EH (cell line): ENCODE data around the gene DONSON.

Source experiments
- DNase-seq: peaks from one replicate; pipeline ENCODE4 v3.0.0-alpha.2; 2015; ENCODE audit warnings: low read depth

Gene DONSON

DNA sequence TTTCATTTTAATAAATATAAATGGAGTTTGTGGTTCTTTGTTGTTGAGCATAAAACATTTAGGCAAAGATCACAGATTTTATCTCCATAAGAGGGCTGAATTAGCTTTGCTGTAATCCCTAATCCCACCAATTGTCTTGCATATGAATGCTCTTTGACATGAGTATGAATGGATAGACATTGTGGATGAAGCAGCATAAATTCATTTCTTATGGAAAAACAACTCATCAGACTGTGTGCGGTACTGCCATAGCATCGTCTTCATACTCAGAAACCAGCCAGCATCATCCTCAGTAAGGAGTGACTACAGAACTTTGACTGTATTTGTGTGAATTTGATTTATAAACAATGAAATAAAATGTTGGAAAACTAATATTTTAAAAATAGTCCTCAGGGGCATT lies 26.1 kb downstream of the DONSON start:
- no peak for DNase-seq

DNA sequence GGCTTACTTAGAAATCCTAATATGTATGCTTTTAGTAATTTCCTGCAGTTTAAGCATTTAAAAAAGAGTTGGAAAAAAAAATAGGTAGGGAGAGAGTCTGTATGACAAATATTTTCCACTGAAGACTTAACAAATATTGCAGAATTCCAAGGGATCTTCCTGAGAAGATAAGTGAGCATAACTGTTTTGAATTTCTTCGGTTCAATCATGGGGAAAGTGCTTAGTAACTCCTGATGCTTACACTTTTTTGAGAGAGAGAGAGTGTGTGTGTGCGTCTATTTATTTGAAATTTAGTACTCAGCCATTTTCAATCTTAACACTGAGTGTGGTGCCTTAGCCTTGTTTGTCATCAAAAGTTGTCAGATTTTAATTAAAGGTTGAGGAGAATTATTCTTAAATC lies 27.1 kb downstream of the DONSON start:
- DNase-seq = peak; percentile 10

DNA sequence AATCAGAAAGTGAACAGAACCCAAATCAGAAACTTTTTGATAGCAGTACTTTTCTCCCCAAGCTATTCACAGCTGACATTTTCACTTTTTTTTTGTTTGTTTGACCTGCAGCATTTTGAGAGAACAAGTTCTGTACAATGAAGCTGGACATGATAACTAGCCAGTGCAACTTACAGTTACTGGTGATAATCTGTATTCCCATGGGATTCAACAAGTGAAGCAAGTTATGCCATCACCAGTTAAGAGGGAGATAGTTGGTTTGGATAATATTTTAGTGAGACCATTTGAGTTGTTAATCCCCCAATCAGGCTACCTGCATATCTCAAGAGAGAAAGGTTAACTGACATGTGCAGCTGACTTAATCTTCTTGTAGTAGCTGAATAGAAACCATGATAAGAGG lies 27.5 kb downstream of the DONSON start:
- no peak for DNase-seq

DNA sequence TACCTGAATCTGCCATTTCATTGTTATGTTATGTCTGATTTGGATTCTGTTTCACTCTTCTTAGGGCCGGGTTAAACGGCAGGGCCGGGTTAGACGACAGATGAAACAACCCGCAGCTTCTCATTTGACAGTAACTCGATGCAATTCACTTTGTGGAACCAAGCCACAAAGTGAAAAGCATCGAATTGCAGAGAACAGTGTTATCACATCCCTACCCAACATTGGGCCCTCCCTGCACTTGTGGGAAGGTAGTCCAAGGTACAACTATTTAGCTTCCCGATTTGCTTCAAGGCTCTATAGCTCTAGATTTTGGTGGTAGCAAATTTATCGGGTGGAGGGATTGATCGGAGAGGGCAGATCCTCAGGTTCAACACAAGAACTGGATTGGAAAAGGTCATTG lies 28.7 kb downstream of the DONSON start:
- no peak for DNase-seq

DNA sequence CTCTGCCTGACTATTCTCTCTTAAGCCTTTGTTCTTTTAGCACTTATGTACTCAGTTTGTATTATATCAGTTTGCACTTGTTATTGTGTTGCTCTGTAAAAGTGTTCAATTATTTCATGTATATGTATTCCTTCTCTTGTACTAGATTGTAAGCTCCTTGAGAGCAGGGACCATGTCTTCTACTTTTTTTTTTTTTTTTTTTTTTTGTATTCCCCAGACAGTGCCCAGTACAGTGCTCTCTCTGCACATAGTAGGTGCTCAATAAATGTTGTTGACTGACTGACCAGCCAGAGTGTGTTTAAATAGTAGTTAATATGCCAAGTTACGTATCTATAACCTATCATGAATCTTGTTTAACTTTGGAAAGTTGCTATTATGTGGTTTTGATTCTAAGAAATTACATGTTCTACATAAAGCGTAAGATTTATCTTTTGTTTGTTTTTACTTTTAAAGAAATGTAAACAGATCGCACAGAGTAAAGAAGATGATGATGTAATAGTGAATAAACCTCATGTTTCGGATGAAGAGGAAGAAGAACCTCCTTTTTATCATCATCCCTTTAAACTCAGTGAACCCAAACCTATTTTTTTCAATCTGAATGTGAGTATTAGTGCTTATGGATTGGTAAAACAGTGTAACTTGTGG lies 29.6 kb downstream of the DONSON start:
- no peak for DNase-seq

DNA sequence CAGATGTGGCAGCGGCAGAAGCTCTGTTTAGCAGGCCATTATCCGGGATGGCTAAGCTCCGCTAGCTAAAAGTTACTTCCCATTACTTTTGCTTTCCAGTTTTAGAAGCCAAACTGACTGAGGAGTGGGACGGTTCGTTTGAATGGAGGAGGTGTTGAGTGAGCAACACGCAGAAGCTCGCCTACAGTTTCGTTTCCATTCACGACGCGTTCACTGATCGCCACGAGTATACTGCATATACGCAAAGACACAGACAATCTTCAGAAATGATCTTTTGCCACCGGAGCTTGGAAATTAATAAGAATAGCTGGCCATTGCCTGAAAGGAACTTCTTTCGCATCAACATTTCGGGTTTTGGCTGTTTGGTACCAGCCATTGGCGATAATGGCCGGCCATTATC lies 31.0 kb downstream of the DONSON start:
- DNase-seq = no peak

DNA sequence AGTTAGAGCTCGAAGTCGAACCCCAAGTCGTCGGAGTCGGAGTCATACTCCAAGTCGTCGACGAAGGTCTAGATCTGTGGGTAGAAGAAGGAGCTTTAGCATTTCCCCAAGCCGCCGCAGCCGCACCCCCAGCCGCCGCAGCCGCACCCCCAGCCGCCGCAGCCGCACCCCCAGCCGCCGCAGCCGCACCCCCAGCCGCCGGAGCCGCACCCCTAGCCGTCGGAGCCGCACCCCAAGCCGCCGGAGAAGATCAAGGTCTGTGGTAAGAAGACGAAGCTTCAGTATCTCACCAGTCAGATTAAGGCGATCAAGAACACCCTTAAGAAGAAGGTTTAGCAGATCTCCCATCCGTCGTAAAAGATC lies 33.5 kb downstream of the DONSON start:
- no peak for DNase-seq

DNA sequence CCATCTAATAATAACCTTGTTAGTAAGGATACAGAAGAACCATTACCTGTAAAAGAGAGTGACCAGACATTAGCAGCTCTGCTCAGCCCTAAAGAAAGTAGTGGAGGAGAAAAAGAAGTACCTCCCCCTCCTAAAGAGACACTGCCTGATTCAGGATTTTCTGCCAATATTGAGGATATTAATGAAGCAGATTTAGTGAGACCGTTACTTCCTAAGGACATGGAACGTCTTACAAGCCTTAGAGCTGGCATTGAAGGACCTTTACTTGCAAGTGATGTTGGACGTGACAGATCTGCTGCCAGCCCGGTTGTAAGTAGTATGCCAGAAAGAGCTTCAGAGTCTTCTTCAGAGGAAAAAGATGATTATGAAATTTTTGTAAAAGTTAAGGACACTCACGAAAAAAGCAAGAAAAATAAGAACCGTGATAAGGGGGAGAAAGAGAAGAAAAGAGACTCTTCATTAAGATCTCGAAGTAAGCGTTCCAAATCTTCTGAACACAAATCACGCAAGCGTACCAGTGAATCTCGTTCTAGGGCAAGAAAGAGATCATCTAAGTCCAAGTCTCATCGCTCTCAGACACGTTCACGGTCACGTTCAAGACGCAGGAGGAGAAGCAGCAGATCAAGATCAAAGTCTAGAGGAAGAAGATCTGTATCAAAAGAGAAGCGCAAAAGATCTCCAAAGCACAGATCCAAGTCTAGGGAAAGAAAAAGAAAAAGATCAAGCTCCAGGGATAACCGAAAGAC lies 34.1 kb downstream of the DONSON start:
- DNase-seq = no peak

DNA sequence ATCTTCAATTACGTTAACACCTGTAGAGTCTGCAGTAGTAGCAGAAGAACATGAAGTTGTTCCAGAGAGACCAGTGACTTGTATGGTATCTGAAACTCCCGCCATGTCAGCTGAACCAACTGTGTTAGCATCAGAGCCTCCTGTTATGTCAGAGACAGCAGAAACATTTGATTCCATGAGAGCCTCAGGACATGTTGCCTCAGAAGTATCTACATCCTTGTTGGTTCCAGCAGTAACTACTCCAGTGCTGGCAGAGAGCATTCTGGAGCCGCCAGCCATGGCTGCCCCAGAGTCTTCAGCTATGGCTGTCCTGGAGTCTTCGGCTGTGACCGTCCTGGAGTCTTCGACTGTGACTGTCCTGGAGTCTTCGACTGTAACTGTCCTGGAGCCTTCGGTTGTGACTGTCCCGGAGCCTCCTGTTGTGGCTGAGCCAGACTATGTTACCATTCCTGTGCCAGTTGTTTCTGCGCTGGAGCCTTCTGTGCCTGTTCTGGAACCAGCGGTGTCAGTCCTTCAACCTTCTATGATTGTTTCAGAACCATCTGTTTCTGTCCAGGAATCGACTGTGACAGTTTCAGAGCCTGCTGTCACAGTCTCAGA lies 35.4 kb downstream of the DONSON start:
- DNase-seq = no peak

DNA sequence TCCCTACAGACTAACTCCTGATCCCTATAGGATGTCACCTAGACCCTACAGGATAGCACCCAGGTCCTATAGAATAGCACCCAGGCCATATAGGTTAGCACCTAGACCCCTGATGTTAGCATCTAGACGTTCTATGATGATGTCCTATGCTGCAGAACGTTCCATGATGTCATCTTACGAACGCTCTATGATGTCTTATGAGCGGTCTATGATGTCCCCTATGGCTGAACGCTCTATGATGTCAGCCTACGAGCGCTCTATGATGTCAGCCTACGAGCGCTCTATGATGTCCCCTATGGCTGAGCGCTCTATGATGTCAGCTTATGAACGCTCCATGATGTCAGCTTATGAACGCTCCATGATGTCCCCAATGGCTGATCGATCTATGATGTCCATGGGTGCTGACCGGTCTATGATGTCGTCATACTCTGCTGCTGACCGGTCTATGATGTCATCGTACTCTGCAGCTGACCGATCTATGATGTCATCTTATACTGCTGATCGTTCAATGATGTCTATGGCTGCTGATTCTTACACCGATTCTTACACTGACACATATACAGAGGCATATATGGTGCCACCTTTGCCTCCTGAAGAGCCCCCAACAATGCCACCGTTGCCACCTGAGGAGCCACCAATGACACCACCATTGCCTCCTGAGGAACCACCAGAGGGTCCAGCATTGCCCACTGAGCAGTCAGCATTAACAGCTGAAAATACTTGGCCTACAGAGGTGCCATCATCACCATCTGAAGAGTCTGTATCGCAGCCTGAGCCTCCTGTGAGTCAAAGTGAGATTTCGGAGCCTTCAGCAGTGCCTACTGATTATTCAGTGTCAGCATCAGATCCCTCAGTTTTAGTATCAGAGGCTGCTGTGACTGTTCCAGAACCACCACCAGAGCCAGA lies 36.1 kb downstream of the DONSON start:
- DNase-seq = no peak

DNA sequence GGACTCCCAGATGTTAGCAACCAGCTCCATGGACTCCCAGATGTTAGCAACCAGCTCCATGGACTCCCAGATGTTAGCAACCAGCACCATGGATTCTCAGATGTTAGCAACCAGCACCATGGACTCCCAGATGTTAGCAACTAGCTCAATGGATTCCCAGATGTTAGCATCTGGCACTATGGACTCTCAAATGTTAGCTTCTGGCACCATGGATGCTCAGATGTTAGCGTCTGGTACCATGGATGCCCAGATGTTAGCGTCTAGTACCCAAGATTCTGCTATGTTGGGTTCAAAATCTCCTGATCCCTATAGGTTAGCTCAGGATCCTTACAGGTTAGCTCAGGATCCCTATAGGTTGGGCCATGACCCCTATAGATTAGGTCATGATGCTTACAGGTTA lies 36.8 kb downstream of the DONSON start:
- DNase-seq = no peak

DNA sequence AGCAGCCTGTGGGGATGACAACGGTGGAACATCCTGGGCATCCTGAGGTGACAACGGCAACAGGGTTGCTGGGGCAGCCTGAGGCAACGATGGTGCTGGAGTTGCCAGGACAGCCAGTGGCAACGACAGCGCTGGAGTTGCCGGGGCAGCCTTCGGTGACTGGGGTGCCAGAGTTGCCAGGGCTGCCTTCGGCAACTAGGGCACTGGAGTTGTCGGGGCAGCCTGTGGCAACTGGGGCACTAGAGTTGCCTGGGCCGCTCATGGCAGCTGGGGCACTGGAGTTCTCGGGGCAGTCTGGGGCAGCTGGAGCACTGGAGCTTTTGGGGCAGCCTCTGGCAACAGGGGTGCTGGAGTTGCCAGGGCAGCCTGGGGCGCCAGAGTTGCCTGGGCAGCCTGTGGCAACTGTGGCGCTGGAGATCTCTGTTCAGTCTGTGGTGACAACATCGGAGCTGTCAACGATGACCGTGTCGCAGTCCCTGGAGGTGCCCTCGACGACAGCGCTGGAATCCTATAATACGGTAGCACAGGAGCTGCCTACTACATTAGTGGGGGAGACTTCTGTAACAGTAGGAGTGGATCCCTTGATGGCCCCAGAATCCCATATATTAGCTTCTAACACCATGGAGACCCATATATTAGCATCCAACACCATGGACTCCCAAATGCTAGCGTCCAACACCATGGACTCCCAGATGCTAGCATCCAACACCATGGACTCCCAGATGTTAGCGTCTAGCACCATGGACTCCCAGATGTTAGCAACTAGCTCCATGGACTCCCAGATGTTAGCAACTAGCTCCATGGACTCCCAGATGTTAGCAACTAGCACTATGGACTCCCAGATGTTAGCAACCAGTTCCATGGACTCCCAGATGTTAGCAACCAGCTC lies 37.5 kb downstream of the DONSON start:
- DNase-seq = no peak

DNA sequence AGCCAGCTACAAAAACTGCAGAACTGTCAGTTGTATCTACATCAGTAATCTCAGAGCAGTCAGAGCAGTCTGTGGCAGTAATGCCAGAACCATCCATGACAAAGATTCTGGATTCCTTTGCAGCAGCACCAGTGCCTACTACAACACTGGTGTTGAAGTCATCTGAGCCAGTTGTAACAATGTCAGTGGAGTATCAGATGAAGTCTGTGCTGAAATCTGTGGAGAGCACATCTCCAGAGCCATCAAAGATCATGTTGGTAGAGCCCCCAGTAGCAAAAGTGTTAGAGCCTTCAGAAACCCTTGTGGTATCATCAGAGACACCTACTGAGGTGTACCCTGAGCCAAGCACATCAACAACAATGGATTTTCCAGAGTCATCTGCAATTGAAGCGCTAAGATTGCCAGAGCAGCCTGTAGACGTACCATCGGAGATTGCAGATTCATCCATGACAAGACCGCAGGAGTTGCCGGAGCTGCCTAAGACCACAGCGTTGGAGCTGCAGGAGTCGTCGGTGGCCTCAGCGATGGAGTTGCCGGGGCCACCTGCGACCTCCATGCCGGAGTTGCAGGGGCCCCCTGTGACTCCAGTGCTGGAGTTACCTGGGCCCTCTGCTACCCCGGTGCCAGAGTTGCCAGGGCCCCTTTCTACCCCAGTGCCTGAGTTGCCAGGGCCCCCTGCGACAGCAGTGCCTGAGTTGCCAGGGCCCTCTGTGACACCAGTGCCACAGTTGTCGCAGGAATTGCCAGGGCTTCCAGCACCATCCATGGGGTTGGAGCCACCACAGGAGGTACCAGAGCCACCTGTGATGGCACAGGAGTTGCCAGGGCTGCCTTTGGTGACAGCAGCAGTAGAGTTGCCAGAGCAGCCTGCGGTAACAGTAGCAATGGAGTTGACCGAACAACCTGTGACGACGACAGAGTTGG lies 38.4 kb downstream of the DONSON start:
- no peak for DNase-seq

DNA sequence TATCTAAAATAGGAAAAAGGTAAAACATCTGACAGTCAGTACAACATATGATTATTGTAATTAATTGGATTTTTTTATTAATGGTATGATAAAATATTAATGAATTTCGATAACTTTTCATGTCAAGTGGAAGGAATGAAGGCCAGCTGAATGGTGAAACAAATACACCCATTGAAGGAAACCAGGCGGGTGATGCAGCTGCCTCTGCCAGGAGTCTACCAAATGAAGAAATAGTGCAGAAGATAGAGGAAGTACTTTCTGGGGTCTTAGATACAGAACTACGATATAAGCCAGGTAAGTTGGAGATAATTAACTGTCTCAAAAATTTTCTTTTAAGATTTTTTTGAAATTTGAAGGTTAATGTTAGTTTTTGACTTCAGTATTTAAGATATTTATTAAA lies 42.4 kb downstream of the DONSON start:
- DNase-seq = no peak

DNA sequence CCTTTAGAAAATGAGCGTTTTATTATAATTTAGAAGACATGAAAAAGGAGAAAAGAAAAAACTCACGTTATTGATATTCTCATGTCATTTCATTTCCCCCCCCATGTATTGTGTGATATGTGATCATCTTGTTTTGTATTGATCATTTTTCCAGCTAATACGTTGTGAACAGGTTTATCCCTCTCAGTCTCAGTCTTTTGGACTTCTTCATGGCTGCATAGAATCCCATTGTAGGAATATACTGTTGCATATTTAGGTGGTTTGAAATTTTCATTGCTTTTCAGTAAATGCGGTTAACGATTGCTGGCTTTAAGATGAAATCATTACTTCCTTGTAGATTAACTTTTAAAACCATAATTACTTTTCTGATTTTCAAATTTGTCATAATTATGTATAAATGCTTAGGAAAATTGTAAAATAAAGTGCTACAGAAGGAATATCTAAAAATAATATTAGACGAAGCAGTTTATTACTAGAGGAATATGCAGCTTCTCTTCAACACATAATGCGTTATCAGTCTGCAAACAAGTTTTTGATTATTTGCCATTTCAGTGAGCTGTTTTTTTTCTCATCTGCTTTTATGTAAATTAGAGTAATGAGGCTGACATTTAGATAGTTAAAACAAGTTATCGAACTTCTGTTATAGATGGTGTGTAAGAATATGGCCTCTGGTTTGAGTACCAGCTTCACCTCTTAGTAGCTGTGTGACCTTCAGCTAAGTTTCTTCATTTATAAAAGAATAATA lies 43.9 kb downstream of the DONSON start:
- DNase-seq = no peak

DNA sequence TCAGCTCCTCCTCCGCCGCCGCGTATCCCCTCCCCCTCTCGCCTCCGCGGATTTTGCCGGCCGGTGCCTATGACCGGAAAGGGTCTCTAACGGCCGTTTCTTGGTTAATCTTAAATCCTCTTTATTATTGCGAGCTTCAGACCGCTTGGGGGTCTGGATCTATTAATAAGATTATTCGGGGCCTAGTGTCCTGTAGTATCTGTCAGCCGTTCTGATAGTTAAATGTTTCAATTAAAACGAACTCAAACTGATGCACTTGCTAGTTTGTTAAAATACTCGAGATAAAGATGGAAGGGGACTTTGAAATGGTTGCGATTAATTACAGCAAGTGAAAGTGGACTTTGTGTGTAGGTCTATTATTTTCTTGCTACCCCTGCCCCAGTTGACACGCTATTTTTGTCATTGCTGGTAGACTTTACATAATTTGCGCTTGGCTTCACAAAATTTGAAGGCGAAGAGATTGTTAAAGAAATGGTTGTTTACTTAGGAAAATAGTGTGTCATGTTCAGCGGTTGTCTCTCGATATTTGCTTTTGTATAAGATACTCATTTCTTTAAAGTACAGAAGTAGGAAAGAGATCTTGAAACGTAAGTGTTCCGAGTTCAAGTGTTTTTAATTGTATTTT lies 44.9 kb downstream of the DONSON start:
- no peak for DNase-seq

DNA sequence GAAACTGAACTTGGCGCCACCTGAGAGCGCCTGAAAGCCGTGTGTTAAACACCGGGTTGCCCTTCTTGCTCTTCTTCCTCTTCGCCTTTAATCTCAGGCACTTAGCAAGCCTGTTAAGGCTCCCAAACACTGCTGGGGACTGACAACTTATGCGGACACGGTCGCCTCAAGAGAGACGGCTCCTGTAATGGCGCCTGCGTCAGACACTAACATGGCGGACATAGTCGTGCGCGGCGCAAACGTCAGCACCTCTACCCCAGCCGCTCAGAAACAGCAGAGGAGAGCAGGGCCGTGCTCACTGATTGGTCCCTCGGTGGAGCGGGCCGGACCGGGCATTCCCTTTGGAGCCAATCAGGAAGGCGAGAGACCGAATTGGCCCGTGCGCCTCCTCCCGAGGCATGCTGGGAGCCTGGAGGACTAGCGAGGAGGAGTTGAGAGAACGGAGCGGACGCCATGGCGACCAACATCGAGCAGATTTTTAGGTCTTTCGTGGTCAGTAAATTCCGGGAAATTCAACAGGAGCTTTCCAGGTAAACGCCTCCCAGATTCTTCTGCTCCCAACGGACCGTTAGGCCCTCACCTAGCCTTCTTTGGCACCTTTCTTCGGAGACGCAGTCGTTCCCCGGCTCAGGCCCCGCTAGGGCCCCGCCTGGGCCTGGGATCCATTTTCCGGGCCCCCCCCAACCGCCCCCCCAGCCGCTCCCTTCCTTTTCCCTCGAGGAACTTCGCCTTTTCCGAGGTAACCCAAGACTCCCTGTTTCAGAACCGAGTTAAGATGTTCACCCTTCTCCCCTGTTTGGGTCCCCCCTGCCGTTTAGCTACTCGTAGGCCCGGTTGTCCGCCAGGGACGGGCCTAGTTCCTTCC lies 45.6 kb downstream of the DONSON start, which contains the start of gene SON:
SON (plus strand) TSS at position 399 of the 865 bp plus-strand sequence; CDS start at position 454, 55 bp downstream.
- DNase-seq = peak; percentile 99
